K562 (cell line): ENCODE data around the gene ALG11. TPM values are rescaled to one million over a fixed set of nuclear protein-coding genes. Genes with fewer than 3 reads are reported as not detected.

ENCODE experiments used
- ATAC-seq: fragments of 200-7000 bp; cut with Tn5 transposase; 3 replicates; pipeline ENCODE4 v1.9.1; 2020; ENCODE audit warnings: moderate library complexity
- BruUV-seq: library from RNA; stranded (reverse); fragments of 400-500 nt; replicated peaks from 2 replicates; lab custom pipeline; 2021; lab: Mats Ljungman, UMichigan
- CTCF ChIA-PET: fragments of 300-600 bp; formaldehyde crosslinking; extraction: SDS; loops from one replicate; lab custom pipeline; 2021; ENCODE audit warnings: low intra/inter-chr PET ratio; lab: Yijun Ruan, JAX
- POLR2A ChIA-PET: fragments of 300-600, 350-650 bp; sonication (Branson Sonifier 250); formaldehyde crosslinking; extraction: SDS; loops from one replicate; lab custom pipeline; 2021; ENCODE audit warnings: antibody characterized with exemption, inconsistent platforms; lab: Yijun Ruan, JAX
- DNase-seq, 4 experiments: peaks; one replicate each; pipeline versions ENCODE4 v3.0.0 to v3.0.0-alpha.2; 2011 to 2018; ENCODE audit warnings: low spot score in 3 of 4, mixed read lengths in 3 of 4; ENCODE audit errors: extremely low read depth in 1 of 4
- FAIRE-seq: peaks from 2 replicates; lab custom pipeline; 2011; peaks lifted over from hg19 to GRCh38; lab: Jason Lieb, UNC
- H2AFZ ChIP-seq: 2 replicates; pipeline ENCODE4 v1.6.0; 2011; ENCODE audit warnings: low read depth, low read length, control low read depth, inconsistent platforms
- H3K27ac ChIP-seq: fragments of 200-600 bp; 3 replicates; pipeline ENCODE4 v1.8.0; 2011; ENCODE audit warnings: low read depth, mild to moderate bottlenecking, control low read depth, inconsistent platforms, low read length, moderate library complexity, mixed read lengths; ENCODE audit errors: extremely low read depth
- H3K27me3 ChIP-seq, 2 experiments: fragments of 300-600 bp in 1 of 2; 2 replicates in 1 of 2; 3 replicates in 1 of 2; pipeline versions ENCODE4 v1.6.0 to v1.8.0; 2011; ENCODE audit warnings: inconsistent platforms in 2 of 2, low read length in 2 of 2, mild to moderate bottlenecking in 1 of 2, mixed read lengths in 1 of 2, moderate library complexity in 1 of 2; ENCODE audit not compliant: control insufficient read depth in 2 of 2, insufficient read depth in 2 of 2
- H3K36me3 ChIP-seq: fragments of 300-600 bp; 3 replicates; pipeline ENCODE4 v1.8.0; 2011; ENCODE audit warnings: mild to moderate bottlenecking, low read length, inconsistent platforms; ENCODE audit not compliant: control insufficient read depth, insufficient read depth
- H3K4me1 ChIP-seq, 2 experiments: fragments of 200-600 bp in 1 of 2; replicated peaks in 1 of 2; 2 replicates in 1 of 2; 3 replicates in 1 of 2; pipeline versions ENCODE4 v1.5.1 to v1.8.0; 2011; ENCODE audit warnings: inconsistent platforms in 2 of 2, low read length in 2 of 2, mild to moderate bottlenecking in 1 of 2, mixed read lengths in 1 of 2, moderate library complexity in 1 of 2; ENCODE audit not compliant: control insufficient read depth in 2 of 2, insufficient read depth in 2 of 2
- H3K4me2 ChIP-seq: 2 replicates; pipeline ENCODE4 v1.6.1; 2011; ENCODE audit warnings: low read length, control low read depth, inconsistent platforms, mixed read lengths; ENCODE audit not compliant: insufficient read depth
- H3K4me3 ChIP-seq: fragments of 200-600 bp; sonication (generic), shearing (Covaris generic); 2 replicates; pipeline ENCODE4 v1.5.1; 2016; ENCODE audit warnings: control low read depth, inconsistent platforms
- H3K79me2 ChIP-seq: fragments of 200-600 bp; 3 replicates; pipeline ENCODE4 v1.8.0; 2011; ENCODE audit warnings: low read length, inconsistent platforms; ENCODE audit not compliant: control insufficient read depth, insufficient read depth
- H3K9ac ChIP-seq, 2 experiments: 2 replicates each; pipeline versions ENCODE4 v1.6.0 to v1.6.1; 2011; ENCODE audit warnings: low read depth in 2 of 2, low read length in 2 of 2, control low read depth in 1 of 2, inconsistent platforms in 1 of 2, mild to moderate bottlenecking in 1 of 2, mixed read lengths in 1 of 2; ENCODE audit not compliant: insufficient read depth in 1 of 2
- H3K9me1 ChIP-seq: one replicate; pipeline ENCODE4 v1.6.0; 2011; ENCODE audit warnings: inconsistent platforms, mild to moderate bottlenecking, low read length, moderate library complexity; ENCODE audit not compliant: control insufficient read depth, insufficient read depth
- H3K9me3 ChIP-seq: replicated peaks from 2 replicates; pipeline ENCODE4 v1.5.1; 2011; ENCODE audit warnings: low read depth, low read length, inconsistent platforms; ENCODE audit not compliant: control insufficient read depth, insufficient read depth
- H4K20me1 ChIP-seq: replicated peaks from 2 replicates; pipeline ENCODE4 v1.6.1; 2011; ENCODE audit warnings: low read length, inconsistent platforms, mixed read lengths; ENCODE audit not compliant: control insufficient read depth, insufficient read depth
- BACH1 ChIP-seq: fragments of 200-800 bp; sonication (Bioruptor generic); IDR thresholded peaks from 2 replicates; pipeline ENCODE4 v1.6.1; 2016; ENCODE audit warnings: missing genetic modification characterization, missing compliant biosample characterization
- CEBPG ChIP-seq, 3 experiments: fragments of 200-800 bp in 1 of 3; sonication (Bioruptor generic) in 1 of 3; sonication (generic) in 1 of 3; formaldehyde crosslinking in 1 of 3; IDR thresholded peaks in 2 of 3; conservative IDR thresholded peaks in 1 of 3; 2 replicates each; pipeline versions ENCODE4 v1.6.1 to v1.8.0; 2016 to 2022; ENCODE audit warnings: missing compliant biosample characterization in 2 of 3, missing genetic modification characterization in 2 of 3, mild to moderate bottlenecking in 1 of 3, missing genetic modification reagents in 1 of 3
- ELF4 ChIP-seq: fragments of 450-650 bp; formaldehyde crosslinking; IDR thresholded peaks from 2 replicates; pipeline ENCODE4 v1.4.0; 2022; ENCODE audit warnings: missing genetic modification characterization
- GATAD2A ChIP-seq: fragments of 450-650 bp; IDR thresholded peaks from 2 replicates; pipeline ENCODE4 v1.6.1; 2017
- HMGN3 ChIP-seq: IDR thresholded peaks from 2 replicates; pipeline ENCODE4 v1.6.1; 2011; ENCODE audit warnings: borderline replicate concordance, low read depth, mild to moderate bottlenecking, mixed read lengths, low read length; ENCODE audit not compliant: insufficient read length; ENCODE audit errors: extremely low read depth
- ID3 ChIP-seq, 2 experiments: fragments of 250-450 bp in 1 of 2; fragments of 450-650 bp in 1 of 2; sonication (Bioruptor Pico) in 1 of 2; IDR thresholded peaks; 2 replicates each; pipeline versions ENCODE4 v1.6.1 to v1.8.0; 2016 to 2021; ENCODE audit warnings: mild to moderate bottlenecking in 2 of 2, moderate library complexity in 2 of 2, missing compliant biosample characterization in 1 of 2, missing genetic modification characterization in 1 of 2
- NR2C2 ChIP-seq, 2 experiments: fragments of 200-800 bp in 1 of 2; sonication (Bioruptor generic) in 1 of 2; sonication (generic) in 1 of 2; formaldehyde crosslinking in 1 of 2; IDR thresholded peaks; 2 replicates each; pipeline versions ENCODE4 v1.6.1 to v1.8.0; 2016 to 2022; ENCODE audit warnings: mild to moderate bottlenecking in 1 of 2, missing compliant biosample characterization in 1 of 2, missing genetic modification characterization in 1 of 2, missing genetic modification reagents in 1 of 2
- PURB ChIP-seq: sonication (generic); formaldehyde crosslinking; IDR thresholded peaks from 2 replicates; pipeline ENCODE4 v1.9.0; 2021; ENCODE audit warnings: low read depth, mild to moderate bottlenecking, missing genetic modification reagents
- SIRT6 ChIP-seq: IDR thresholded peaks from one replicate; pipeline ENCODE4 v1.6.1; 2012; ENCODE audit warnings: low read depth, mild to moderate bottlenecking, control low read depth, inconsistent platforms, low read length, moderate library complexity
- ZBTB9 ChIP-seq: fragments of 450-650 bp; formaldehyde crosslinking; IDR thresholded peaks from 2 replicates; pipeline ENCODE4 v1.4.0; 2020; ENCODE audit warnings: mild to moderate bottlenecking, moderate library complexity
- ZNF124 ChIP-seq: sonication (generic); formaldehyde crosslinking; IDR thresholded peaks from 2 replicates; pipeline ENCODE4 v1.8.1; 2022; ENCODE audit warnings: missing genetic modification reagents
- WGBS: fragments of 100-300 bp; shearing (Covaris generic); methylation state at CpG from one replicate; pipeline ENCODE4 v1.1.6; 2016; ENCODE audit warnings: low coverage, mixed read lengths; ENCODE audit not compliant: insufficient coverage; ENCODE audit errors: missing lambda C conversion rate; 5-methylcytosine and 5-hydroxymethylcytosine counted together
- in situ Hi-C: fragments of 300-500 bp; cut with MboI; formaldehyde crosslinking; loops from 4 replicates; pipeline ENCODE4 v1.15.0; 2018; ENCODE audit warnings: inconsistent platforms, mixed read lengths
- intact Hi-C: fragments of 100-400 bp; cut with micrococcal nuclease; formaldehyde crosslinking; loops from 2 replicates; pipeline ENCODE4 v1.14.2; 2022
- polyA plus RNA-seq, 8 experiments: library from polyadenylated mRNA; depleted of rRNA in 4 of 8; stranded (reverse) in 5 of 8; unstranded in 3 of 8; fragments of >200 nt; fragmentation: Nextera tagmentation in 2 of 8; fragmentation: Illumina TruSeq in 1 of 8; extraction: Ambion mirVana in 2 of 8; extraction: Trizol in 1 of 8; gene quantifications; 2 replicates each; pipeline versions ENCODE4 v1.2.1 to v1.2.3, GENCODE V29; 2011 to 2014; ENCODE audit warnings: inconsistent platforms in 1 of 8, missing spikeins in 1 of 8
- total RNA-seq, 7 experiments: library from RNA; depleted of rRNA in 6 of 7; stranded (reverse); fragments of >200 nt in 6 of 7; fragmentation: Illumina TruSeq in 2 of 7; extraction: Trizol in 2 of 7; gene quantifications; 2 replicates each; pipeline versions ENCODE4 v1.2.1 to v1.2.3, GENCODE V29; 2011 to 2021; ENCODE audit warnings: low replicate concordance in 1 of 7

Gene ALG11
- total and polyA plus RNA-seq, 9 of the 15 experiments (the other 6 are each of a cell fraction or from before 2014, with no cell fraction given): 7.3 to 19.2 (median 16.3) TPM

- no peak for TF ChIP-seq HMGN3
Measured at GRCh38 chr13:52001120-52001731, 11.0 kb upstream of the ALG11 start (continued).

- Histone ChIP-seq H3K27ac (no peak overlapping the region), H3K9me1 (no peaks in the 10 kb centered on the region), H4K20me1 (no peaks in the 10 kb centered on the region), H3K36me3 (peaks cover 6% of the 10 kb centered on the region), H3K4me3 (no peak overlapping the region), H2AFZ (no peak overlapping the region), H3K27me3 (no peaks in the 10 kb centered on the region), H3K79me2 (peaks cover 79% of the 10 kb centered on the region), H3K9ac (no peak overlapping the region), H3K4me2 (no peak overlapping the region), H3K9me3 (0 out of 2 replicates have a peak, but pooled peaks cover 1% of the 10 kb centered on the region), H3K4me1 (peaks cover 24 to 32% of the 10 kb centered on the region in 2 experiments)
- intact Hi-C loops (loop anchor here (5.0 kb wide), 1 partner anchor 105 kb away; no protein-coding TSS in a partner anchor), in situ Hi-C loops (no loop called here)
- no peak for DNase-seq
- ChIA-PET CTCF (no interaction called here), POLR2A (no interaction called here)
- no peak for FAIRE-seq
- no TSS peak for BruUV-seq
- WGBS: 82% methylated on average over 3 of the region's 4 CpGs
- no peak for ATAC-seq
- TF ChIP-seq SIRT6 (no peak), ZBTB9 (no peak), ZNF124 (no peak), GATAD2A (no peak), ID3 (CRISPR knock-in tag; IDR thresholded peaks at IDR 0.05) (no peak), ID3 (tag; IDR thresholded peaks at IDR 0.05) (no peak), BACH1 (tag) (no peak), NR2C2 (CRISPR knock-in tag; IDR thresholded peaks at IDR 0.05) (no peak), NR2C2 (tag; IDR thresholded peaks at IDR 0.05) (no peak), PURB (no peak), ELF4 (CRISPR knock-in tag) (no peak), CEBPG (CRISPR knock-in tag; IDR thresholded peaks at IDR 0.05) (no peak), CEBPG (tag; conservative IDR thresholded peaks at IDR 0.05 in 1 of 2, IDR thresholded peaks at IDR 0.05 in 1 of 2) (no peak)
Measured at GRCh38 chr13:52002361-52002760, 9.8 kb upstream of the ALG11 start.
